Raji (cell line): Measurements from ENCODE around the gene ABCC4.

Source experiments
- POLR2A ChIP-seq: IDR thresholded peaks from 2 replicates; pipeline ENCODE4 v1.6.1; 2011; ENCODE audit warnings: low read depth, low read length, control low read depth; ENCODE audit not compliant: insufficient read depth

The ABCC4 gene

DNA sequence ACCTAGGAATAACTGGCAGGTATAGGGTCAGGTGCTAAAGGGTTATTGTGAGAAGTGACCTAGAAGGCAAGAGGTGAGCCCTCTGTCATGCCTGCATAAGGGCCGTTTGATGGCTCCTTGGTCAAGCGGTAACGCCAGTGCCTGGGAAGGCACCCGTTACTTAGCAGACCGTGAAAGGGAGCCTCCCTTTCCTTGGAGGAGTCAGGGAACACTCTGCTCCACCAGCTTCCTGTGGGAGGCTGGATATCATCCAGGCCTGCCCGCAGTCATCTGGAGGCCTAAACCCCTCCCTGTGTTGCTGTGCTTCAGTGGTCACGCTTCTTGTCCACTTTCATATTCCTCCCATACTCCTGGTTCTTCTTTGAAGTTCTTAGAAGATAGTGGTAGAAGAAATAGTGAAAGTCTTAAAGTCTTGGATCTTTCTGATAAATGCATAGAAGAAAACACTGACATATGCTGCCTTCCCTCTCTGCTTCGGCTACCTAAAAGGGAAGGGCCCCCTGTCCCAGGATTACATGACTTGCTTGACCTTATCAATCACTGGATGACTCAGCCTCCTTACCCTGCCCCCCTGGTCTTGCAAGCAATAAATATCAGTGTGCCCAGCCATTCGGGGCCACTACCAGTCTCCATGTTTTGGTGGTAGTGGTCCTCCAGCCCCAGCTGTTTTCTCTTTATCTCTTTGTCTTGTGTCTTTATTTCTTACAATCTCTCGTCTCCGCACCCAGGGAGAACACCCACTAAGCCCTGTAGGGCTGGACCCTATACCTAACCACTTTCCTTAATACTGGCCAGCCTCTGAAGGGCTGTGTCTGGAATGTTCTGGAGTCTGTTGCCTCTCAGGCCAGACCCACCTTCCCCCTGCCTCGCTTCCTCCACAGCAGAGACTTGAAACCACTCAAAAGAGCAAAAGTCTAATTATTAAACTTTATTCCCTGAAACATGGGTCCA lies 16.1 kb upstream of the ABCC4 start:
- TF ChIP-seq POLR2A, result no peak

- no peak for TF ChIP-seq POLR2A
Measured at GRCh38 chr13:95315752-95316151, 14.5 kb upstream of the ABCC4 start.

DNA sequence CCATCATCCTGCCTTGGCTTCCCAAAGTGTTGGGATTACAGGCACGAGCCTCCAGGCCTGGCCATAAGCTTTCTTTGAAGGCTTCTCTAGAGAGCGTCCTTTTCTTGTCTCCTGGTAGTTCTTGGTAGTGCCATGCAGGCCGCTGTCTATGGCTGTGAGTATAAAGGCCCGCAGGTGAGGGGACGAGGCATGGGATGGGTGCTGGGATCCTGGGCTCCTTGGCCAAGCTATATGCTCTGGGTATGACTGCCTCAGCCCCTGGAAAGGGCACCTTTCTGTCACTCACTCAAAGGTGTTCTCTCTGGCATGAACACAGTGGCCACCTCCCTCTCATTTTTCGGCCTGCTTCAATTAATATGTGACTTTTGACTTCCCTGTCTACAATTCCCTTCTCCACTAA lies 6.3 kb upstream of the ABCC4 start:
- TF ChIP-seq POLR2A, result no peak

DNA sequence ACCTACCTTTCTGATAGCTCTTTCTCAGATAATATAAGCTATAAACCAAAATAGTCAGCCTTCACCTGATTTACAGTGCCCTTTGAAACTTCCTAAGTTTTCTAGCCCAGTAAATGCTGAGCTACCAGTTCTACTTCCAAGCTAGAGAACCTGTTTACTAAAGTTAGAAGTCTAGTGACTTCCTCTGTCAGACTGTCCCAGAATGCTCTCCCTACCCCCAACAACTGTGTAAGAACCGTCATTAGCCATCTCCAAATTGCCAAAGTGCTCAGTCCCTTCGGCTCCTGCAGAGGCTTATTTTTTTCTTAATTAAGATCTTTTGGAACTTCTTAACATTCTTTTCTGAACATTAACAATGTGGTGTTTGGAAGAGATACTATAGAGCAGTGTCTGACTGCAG lies 3.2 kb upstream of the ABCC4 start:
- no peak for TF ChIP-seq POLR2A

DNA sequence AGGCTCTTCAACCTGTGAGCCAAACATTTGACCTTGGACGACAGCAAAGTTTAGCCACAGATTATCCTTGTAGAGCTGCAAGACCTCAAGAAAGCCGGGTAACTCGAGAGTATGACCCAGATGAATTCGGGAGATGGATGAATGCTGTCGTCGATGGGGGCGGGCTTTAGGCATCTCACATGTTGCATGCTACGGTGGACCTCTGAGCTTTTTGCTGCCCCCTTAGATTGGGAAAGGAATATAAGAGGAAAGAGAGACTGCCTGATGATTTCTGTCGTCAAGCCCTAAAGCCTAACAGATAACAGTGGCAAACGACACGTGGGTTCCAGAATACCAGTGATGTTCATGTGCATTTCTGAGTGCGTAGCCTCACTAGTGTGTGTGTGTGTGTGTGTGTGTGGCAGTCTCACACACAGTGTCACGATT lies 730 bp upstream of the ABCC4 start:
- no peak for TF ChIP-seq POLR2A

GRCh38 chr13:95300625-95301182 lies 547 bp downstream of the ABCC4 start:
- no peak for TF ChIP-seq POLR2A

DNA sequence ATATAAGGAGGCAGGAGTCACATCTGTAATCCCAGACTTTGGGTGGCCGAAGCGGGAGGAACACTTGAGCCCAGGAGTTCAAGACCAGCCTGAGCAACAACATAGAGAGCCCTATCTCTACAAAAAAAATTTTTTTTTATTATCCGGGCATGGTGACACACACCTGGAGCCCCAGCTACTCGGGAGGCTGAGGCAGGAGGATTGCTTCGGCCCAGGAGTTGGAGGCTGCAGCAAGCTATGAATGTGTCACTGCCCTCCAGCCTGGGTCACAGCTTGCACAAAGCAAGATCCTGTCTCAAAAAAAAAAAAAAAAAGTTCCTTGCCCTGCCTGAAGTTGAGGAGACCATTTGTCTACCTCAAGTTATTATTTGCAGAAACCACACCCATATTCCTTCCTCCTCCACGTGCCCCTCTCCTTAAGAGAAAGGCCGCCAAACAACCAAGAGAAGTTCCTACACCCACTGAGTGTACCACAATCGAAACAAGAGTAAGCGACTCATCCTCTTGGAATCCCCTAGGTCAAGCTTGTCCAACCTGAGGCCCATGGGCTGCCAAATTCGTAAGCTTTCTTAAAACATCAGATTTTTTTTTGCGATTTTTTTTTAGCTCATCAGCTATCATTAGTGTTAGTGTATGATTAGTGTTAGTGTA lies 2.2 kb downstream of the ABCC4 start:
- TF ChIP-seq POLR2A, result no peak

GRCh38 chr13:95298169-95298965 lies 2.9 kb downstream of the ABCC4 start:
- TF ChIP-seq POLR2A, result no peak

GRCh38 chr13:95296326-95296925 lies 4.8 kb downstream of the ABCC4 start:
- no peak for TF ChIP-seq POLR2A

DNA sequence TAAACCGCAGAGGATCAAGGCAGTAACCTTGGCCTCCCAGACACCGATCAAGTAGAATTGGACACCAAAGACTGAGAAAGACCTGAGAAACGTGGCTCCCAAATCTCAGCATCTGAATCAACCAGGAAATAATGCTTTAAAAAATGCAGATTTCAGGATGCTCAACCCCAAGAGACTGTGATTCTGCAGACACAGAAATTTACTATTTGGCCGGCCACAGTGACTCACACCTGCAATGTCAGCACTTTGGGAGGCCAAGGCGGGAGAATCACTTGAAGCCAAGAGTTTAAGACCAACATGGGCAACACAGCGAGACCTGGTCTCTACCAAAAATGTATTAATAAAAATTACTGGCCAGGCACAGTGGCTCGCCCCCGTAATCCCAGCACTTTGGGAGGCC lies 6.2 kb downstream of the ABCC4 start:
- no peak for TF ChIP-seq POLR2A

- TF ChIP-seq POLR2A, result no peak
Measured at GRCh38 chr13:95292622-95293021, 8.6 kb downstream of the ABCC4 start.

DNA sequence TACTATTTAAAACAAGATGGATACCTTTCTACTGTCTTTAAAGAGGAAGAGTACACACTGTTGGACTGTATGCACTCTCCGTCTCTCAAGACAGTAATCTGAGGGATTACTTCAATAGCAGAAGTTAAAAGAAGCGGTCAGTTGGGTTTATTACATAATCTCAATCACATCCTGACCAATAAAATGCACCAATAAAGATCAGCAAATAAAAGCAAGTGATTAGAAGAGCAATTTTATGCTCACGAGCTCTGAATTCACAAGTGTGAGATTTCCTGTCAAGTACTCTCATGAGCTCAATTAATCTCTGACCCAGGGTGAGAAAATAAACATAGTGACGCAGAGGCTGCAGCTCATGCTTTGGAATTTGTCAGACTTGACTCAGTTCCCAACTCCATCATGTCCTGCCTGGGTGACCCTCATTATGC lies 12.2 kb downstream of the ABCC4 start:
- TF ChIP-seq POLR2A, result no peak

- no peak for TF ChIP-seq POLR2A
Measured at GRCh38 chr13:95284436-95284835, 16.8 kb downstream of the ABCC4 start.

- no peak for TF ChIP-seq POLR2A
Measured at GRCh38 chr13:95279016-95279415, 22.2 kb downstream of the ABCC4 start.

GRCh38 chr13:95276037-95276505 lies 25.2 kb downstream of the ABCC4 start:
- no peak for TF ChIP-seq POLR2A
